Measurements from ENCODE around the gene MORC2.

GRCh38 chr22:30964858-30965257 is 3.7 kb downstream of the MORC2 start:
- no peak for TF ChIP-seq CTCF (optimal IDR thresholded peaks at IDR 0.05 in 1 of 3, IDR thresholded peaks at IDR 0.05 in 1 of 3, conservative IDR thresholded peaks at IDR 0.05 in 1 of 3; ENCODE audit: extremely low read depth in 1 of 3, insufficient read depth in 2 of 3, low read length in 3 of 3)
- no peak for TF ChIP-seq EZH2 (IDR thresholded peaks at IDR 0.05; ENCODE audit: low read length)
